Measurements from ENCODE around the gene ZFP92. TPM values are rescaled to one million over a fixed set of nuclear protein-coding genes. Genes with fewer than 3 reads are reported as not detected.

The ZFP92 gene, protein sequence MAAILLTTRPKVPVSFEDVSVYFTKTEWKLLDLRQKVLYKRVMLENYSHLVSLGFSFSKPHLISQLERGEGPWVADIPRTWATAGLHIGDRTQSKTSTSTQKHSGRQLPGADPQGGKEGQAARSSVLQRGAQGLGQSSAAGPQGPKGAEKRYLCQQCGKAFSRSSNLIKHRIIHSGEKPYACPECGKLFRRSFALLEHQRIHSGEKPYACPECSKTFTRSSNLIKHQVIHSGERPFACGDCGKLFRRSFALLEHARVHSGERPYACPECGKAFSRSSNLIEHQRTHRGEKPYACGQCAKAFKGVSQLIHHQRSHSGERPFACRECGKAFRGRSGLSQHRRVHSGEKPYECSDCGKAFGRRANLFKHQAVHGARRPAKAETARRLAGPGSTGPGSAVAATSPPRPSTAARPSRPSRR
- 1 to 10 TPM; 2.8 to 2.9 TPM for total RNA-seq
- polyA plus RNA-seq (ENCODE audit: insufficient read length in 6 of 6) = 1 to 10 TPM in 5 of 6 donors, under 1 TPM in 1; 0.98 to 1.3 (median 1.2) TPM
- long read RNA-seq, donor 1 = 0 reads
- long read RNA-seq, donor 2 = 0 reads
- long read RNA-seq, donor 3 = 0 reads
- long read RNA-seq, donor 4 = 0 reads
- long read RNA-seq, donor 5 = 0 reads
- long read RNA-seq, donor 6 = 0 reads
- long read RNA-seq, donor 7 = 0 reads
- long read RNA-seq, donor 8 = 0 reads
- long read RNA-seq, donor 9 = 0 reads
- long read RNA-seq, donor 10 = 0 reads
- long read RNA-seq, donor 11 = 0 reads
- long read RNA-seq, donor 12 = 0 reads

DNA sequence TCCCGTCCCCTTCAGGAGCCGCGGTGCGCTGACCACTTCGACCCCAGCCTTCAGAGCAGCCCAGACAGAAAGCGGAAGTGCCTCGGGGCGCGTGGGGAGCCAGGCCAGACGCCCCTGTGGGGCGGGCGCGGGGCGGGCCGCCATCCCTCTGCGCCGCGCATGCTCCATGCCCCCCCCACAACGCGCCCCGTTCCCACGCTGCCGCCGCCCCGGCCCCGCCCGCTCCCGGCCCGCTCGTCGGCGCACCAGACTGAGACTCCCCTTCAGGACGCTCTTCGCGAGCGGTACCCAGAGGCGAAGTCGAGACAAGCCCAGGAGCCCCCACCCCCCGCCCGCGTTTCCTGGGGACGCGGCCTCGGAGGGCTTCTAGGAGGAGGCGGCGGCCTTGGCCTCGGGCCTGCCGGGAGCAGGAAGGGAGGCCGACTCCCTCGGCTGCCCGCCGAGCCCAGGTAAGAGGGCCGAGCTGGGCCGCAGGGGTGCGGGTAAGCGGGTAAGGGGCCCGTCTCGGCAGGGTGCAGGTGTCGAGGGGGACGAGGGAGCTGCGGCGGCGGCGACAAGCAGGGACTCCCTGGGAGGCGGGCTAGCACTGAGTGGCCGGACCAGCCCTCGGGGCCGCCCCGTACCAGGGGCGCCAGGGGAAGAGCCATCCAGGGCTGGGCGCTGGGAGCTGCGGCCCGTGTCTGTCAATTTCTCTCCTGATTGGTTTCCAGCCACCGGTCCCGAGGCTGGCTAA lies at the start of gene ZFP92:
ZFP92 (plus strand) TSS at position 218 of the 733 bp plus-strand sequence. CDS start 6,851 bp downstream, outside the sequence.
- Histone ChIP-seq H3K27me3 (no peaks in the 10 kb centered on the region), H3K9me3 (no peaks in the 10 kb centered on the region), H3K27ac (no peak within 1 kb of the TSS), H3K36me3 (no peaks in the 10 kb centered on the region), H3K4me3 (peak within 1 kb of the TSS; percentile 43 to 52), H3K4me1 (peaks cover 0 to 8% of the 10 kb centered on the region in 2 donors)
- ATAC-seq (peak; percentile 83), DNase-seq (peak in 1 of 4 donors; percentile 85)
- intact Hi-C loops (cut with DNase I) = no loop called here
- TF ChIP-seq, protein P1, sequence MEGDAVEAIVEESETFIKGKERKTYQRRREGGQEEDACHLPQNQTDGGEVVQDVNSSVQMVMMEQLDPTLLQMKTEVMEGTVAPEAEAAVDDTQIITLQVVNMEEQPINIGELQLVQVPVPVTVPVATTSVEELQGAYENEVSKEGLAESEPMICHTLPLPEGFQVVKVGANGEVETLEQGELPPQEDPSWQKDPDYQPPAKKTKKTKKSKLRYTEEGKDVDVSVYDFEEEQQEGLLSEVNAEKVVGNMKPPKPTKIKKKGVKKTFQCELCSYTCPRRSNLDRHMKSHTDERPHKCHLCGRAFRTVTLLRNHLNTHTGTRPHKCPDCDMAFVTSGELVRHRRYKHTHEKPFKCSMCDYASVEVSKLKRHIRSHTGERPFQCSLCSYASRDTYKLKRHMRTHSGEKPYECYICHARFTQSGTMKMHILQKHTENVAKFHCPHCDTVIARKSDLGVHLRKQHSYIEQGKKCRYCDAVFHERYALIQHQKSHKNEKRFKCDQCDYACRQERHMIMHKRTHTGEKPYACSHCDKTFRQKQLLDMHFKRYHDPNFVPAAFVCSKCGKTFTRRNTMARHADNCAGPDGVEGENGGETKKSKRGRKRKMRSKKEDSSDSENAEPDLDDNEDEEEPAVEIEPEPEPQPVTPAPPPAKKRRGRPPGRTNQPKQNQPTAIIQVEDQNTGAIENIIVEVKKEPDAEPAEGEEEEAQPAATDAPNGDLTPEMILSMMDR (IDR thresholded peaks at IDR 0.05) = no peak

DNA sequence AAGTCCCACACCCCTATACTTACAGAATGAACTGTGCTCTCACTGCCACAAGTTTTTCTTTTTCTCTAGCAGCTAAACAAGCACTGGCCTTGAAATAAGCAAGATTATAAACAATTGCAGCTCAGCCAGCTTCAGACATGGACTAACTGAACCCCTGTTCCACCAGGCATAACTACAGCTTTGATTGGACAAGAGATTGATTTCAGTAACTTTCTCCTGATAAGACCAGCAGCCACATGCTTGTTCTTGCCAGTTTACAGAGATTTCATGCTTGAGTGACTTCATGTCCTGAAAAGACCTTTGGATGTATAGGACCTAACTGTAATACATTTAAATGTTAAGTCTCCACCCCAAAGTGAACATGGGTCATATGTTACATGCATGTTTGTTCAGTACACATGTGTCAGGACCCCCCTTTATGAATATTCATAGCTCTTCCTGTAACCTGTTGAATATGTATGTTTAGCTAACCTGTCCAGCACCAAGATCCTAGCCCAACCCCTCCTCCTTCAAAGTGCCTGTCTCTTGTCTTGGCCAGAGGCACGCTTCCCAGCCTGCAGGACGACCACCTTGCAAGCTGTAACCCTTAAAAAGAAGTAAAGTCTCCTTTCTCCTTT lies 49.4 kb upstream of the ZFP92 start:
- no peak for ATAC-seq
- TF ChIP-seq, protein P1 (IDR thresholded peaks at IDR 0.05) = no peak
- Histone ChIP-seq H3K4me1 (no peaks in the 10 kb centered on the region), H3K27ac (no peak overlapping the region), H3K4me3 (no peak overlapping the region), H3K36me3 (no peaks in the 10 kb centered on the region), H3K9me3 (peaks cover 0 to 3% of the 10 kb centered on the region in 2 donors), H3K27me3 (peaks cover 0 to 6% of the 10 kb centered on the region in 2 donors)
- intact Hi-C loops (cut with DNase I) = no loop called here
- DNase-seq = no peak

DNA sequence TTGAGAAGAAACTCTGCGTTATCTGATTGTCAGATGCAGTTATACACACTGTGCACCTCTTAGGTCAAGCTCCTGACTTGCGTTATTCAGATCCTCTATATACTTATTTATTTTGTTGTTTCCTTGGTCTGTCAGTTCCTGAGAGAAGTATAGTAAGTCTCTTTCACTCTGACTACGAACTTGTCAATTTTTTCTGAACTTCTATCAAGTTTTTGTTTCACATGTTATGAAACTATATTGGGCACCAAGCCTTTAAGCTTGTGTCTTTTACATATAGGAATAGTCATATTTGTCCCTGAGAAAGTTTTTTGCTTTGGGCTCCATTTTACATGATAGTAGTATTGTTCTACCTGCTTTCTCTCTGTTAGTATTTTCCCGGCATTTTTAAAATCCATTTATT lies 45.6 kb upstream of the ZFP92 start:
- no peaks in the 10 kb centered on the region for H3K36me3 ChIP-seq
- ATAC-seq (no peak), DNase-seq (no peak)
- no peaks in the 10 kb centered on the region for H3K4me1 ChIP-seq
- H3K4me3 ChIP-seq = no peak overlapping the region
- H3K27ac ChIP-seq = no peak overlapping the region
- TF ChIP-seq, protein P1 (IDR thresholded peaks at IDR 0.05) = no peak
- H3K9me3 ChIP-seq = no peaks in the 10 kb centered on the region
- peaks cover 0 to 6% of the 10 kb centered on the region in 2 donors for H3K27me3 ChIP-seq
- intact Hi-C loops (cut with DNase I) = no loop called here

DNA sequence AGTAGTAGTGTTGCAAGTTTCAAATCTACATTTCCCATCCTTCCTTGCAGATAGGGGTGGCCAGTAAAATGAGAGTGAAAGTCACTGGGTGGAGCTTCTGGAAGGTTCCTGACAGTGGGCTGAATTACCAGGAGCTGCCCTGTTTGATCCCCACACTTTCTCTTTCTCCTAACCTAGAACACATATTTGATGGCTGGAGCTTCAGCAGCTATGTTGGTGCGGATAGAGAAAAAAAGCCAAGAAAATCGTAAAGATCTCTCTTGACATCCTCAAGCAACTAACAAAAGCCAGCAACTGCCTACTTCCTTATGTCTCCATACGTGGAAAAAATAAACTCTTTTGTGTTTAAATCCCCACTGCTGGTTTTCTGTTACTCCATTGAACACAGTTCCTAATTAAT lies 45.2 kb upstream of the ZFP92 start:
- H3K27me3 ChIP-seq = peaks cover 0 to 6% of the 10 kb centered on the region in 2 donors
- ATAC-seq (no peak), DNase-seq (no peak)
- H3K4me3 ChIP-seq = no peak overlapping the region
- intact Hi-C loops (cut with DNase I) = no loop called here
- no peaks in the 10 kb centered on the region for H3K4me1 ChIP-seq
- H3K9me3 ChIP-seq = no peaks in the 10 kb centered on the region
- no peaks in the 10 kb centered on the region for H3K36me3 ChIP-seq
- TF ChIP-seq, protein P1 (IDR thresholded peaks at IDR 0.05) = no peak
- no peak overlapping the region for H3K27ac ChIP-seq
